WTC11 (cell line): Measurements from ENCODE around the gene NUMBL. TPM values are rescaled to one million over a fixed set of nuclear protein-coding genes. Genes with fewer than 3 reads are reported as not detected.

Experiments
- ATAC-seq: fragments of 200-7000 bp; cut with Tn5 transposase; 2 replicates; pipeline ENCODE4 v1.10.0; 2021; ENCODE audit warnings: mild to moderate bottlenecking, moderate library complexity
- CTCF ChIA-PET: fragments of 300-600 bp; sonication (Branson Sonifier 250); formaldehyde crosslinking; loops from one replicate; lab custom pipeline; 2021; ENCODE audit warnings: antibody characterized with exemption; lab: Charles Lee
- POLR2A ChIA-PET: fragments of 350-600 bp; sonication (Branson Sonifier 250); formaldehyde crosslinking; loops from one replicate; lab custom pipeline; 2021; ENCODE audit warnings: antibody characterized with exemption; lab: Charles Lee
- DNase-seq: peaks from one replicate; pipeline ENCODE4 v3.0.0; 2021; ENCODE audit warnings: low spot score
- H3K27ac Mint-ChIP-seq: 2 replicates; pipeline ENCODE4 v1.8.0; 2021; ENCODE audit warnings: mixed read lengths
- H3K27me3 Mint-ChIP-seq: 2 replicates; pipeline ENCODE4 v1.8.0; 2021; ENCODE audit warnings: low read depth, mild to moderate bottlenecking, moderate library complexity, mixed read lengths
- H3K36me3 Mint-ChIP-seq: 2 replicates; pipeline ENCODE4 v1.8.0; 2021; ENCODE audit warnings: mixed read lengths
- H3K4me1 Mint-ChIP-seq: 2 replicates; pipeline ENCODE4 v1.8.0; 2022; ENCODE audit warnings: mixed read lengths
- H3K4me3 Mint-ChIP-seq: 2 replicates; pipeline ENCODE4 v1.8.0; 2021; ENCODE audit warnings: mild to moderate bottlenecking, moderate library complexity, mixed read lengths
- H3K9me3 Mint-ChIP-seq: 2 replicates; pipeline ENCODE4 v1.8.0; 2021; ENCODE audit warnings: mixed read lengths
- EMX1 ChIP-seq: fragments of 250-450 bp; sonication (Bioruptor Pico); IDR thresholded peaks from 2 replicates; pipeline ENCODE4 v1.8.0; 2021; ENCODE audit warnings: mild to moderate bottlenecking
- FOXK1 ChIP-seq: sonication (generic); formaldehyde crosslinking; IDR thresholded peaks from 2 replicates; pipeline ENCODE4 v1.8.0; 2022; ENCODE audit warnings: mild to moderate bottlenecking, moderate library complexity, missing genetic modification reagents
- GABPB1 ChIP-seq: sonication (generic); formaldehyde crosslinking; IDR thresholded peaks from 2 replicates; pipeline ENCODE4 v1.8.1; 2023; ENCODE audit warnings: mild to moderate bottlenecking, missing genetic modification reagents
- GTF2I ChIP-seq: fragments of 250-450 bp; sonication (Bioruptor Pico); conservative IDR thresholded peaks from 2 replicates; pipeline ENCODE4 v1.4.0; 2021; ENCODE audit warnings: mild to moderate bottlenecking
- JUN ChIP-seq: sonication (generic); formaldehyde crosslinking; IDR thresholded peaks from 2 replicates; pipeline ENCODE4 v1.8.0; 2023; ENCODE audit warnings: mild to moderate bottlenecking, missing genetic modification reagents
- KAT7 ChIP-seq: sonication (generic); formaldehyde crosslinking; IDR thresholded peaks from 2 replicates; pipeline ENCODE4 v1.8.1; 2023; ENCODE audit warnings: missing genetic modification reagents, mild to moderate bottlenecking, borderline replicate concordance
- NR2C2 ChIP-seq: sonication (generic); formaldehyde crosslinking; IDR thresholded peaks from 2 replicates; pipeline ENCODE4 v1.8.0; 2022; ENCODE audit warnings: mild to moderate bottlenecking, missing genetic modification reagents
- total RNA-seq: library from RNA; stranded (reverse); gene quantifications from 3 replicates; pipeline ENCODE4 v1.2.3, GENCODE V29; 2021
- TF ChIP-seq, protein P1 (sequence below): sonication (generic); formaldehyde crosslinking; IDR thresholded peaks from 2 replicates; pipeline ENCODE4 v1.8.0; 2022; ENCODE audit warnings: mild to moderate bottlenecking, missing genetic modification reagents
- TF ChIP-seq, protein P2 (sequence below): sonication (generic); formaldehyde crosslinking; IDR thresholded peaks from 2 replicates; pipeline ENCODE4 v1.8.1; 2023; ENCODE audit warnings: mild to moderate bottlenecking, missing genetic modification reagents
- TF ChIP-seq, protein P3 (sequence below): fragments of 250-450 bp; sonication (Bioruptor Pico); IDR thresholded peaks from 2 replicates; pipeline ENCODE4 v1.9.0; 2021; ENCODE audit warnings: mild to moderate bottlenecking
- TF ChIP-seq, protein P4 (sequence below): sonication (generic); formaldehyde crosslinking; IDR thresholded peaks from 2 replicates; pipeline ENCODE4 v1.8.1; 2022; ENCODE audit warnings: mild to moderate bottlenecking, missing genetic modification reagents, moderate library complexity, borderline replicate concordance
- TF ChIP-seq, protein P5 (sequence below): sonication (generic); formaldehyde crosslinking; IDR thresholded peaks from 2 replicates; pipeline ENCODE4 v1.8.0; 2023; ENCODE audit warnings: mild to moderate bottlenecking, missing genetic modification reagents
- TF ChIP-seq, protein P6 (sequence below): fragments of 250-450 bp; sonication (Bioruptor Pico); IDR thresholded peaks from 2 replicates; pipeline ENCODE4 v1.9.0; 2021; ENCODE audit warnings: mild to moderate bottlenecking, borderline replicate concordance
- TF ChIP-seq, protein P7 (sequence below): fragments of 250-450 bp; sonication (Bioruptor Pico); conservative IDR thresholded peaks from 2 replicates; pipeline ENCODE4 v1.9.0; 2021; ENCODE audit warnings: mild to moderate bottlenecking

The NUMBL gene
- total RNA-seq, 1 experiment from 2014 or later, result 30.3 TPM

DNA sequence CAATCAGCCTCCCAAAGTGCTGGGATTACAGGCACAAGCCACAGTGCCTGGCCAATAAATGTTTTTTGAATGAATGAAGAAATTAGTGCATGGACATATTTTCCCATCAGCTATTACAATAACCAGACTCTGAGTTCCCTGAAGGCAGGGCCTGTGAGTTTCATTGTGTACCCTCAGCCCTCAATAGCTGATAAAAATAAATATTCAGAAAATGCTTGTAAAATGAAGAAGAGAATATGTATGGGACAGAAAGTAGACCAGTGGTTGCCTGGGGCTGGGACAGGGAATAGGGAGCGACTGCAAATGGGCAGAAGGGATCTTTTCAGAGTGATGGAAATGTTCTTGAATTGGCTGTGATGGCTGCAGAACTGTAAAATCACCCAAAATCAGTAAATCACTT lies 28.8 kb downstream of the NUMBL start (continued):
- TF ChIP-seq FOXK1 (CRISPR knock-in tag), result no peak
- TF ChIP-seq, protein P1, sequence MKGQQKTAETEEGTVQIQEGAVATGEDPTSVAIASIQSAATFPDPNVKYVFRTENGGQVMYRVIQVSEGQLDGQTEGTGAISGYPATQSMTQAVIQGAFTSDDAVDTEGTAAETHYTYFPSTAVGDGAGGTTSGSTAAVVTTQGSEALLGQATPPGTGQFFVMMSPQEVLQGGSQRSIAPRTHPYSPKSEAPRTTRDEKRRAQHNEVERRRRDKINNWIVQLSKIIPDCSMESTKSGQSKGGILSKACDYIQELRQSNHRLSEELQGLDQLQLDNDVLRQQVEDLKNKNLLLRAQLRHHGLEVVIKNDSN (CRISPR knock-in tag), result no peak
- TF ChIP-seq GABPB1, result no peak
- no peak for TF ChIP-seq EMX1 (CRISPR knock-in tag)
- TF ChIP-seq, protein P2, sequence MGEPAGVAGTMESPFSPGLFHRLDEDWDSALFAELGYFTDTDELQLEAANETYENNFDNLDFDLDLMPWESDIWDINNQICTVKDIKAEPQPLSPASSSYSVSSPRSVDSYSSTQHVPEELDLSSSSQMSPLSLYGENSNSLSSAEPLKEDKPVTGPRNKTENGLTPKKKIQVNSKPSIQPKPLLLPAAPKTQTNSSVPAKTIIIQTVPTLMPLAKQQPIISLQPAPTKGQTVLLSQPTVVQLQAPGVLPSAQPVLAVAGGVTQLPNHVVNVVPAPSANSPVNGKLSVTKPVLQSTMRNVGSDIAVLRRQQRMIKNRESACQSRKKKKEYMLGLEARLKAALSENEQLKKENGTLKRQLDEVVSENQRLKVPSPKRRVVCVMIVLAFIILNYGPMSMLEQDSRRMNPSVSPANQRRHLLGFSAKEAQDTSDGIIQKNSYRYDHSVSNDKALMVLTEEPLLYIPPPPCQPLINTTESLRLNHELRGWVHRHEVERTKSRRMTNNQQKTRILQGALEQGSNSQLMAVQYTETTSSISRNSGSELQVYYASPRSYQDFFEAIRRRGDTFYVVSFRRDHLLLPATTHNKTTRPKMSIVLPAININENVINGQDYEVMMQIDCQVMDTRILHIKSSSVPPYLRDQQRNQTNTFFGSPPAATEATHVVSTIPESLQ (CRISPR knock-in tag), result no peak
- TF ChIP-seq KAT7 (CRISPR knock-in tag), result no peak
- TF ChIP-seq JUN (CRISPR knock-in tag), result no peak
- TF ChIP-seq, protein P3, sequence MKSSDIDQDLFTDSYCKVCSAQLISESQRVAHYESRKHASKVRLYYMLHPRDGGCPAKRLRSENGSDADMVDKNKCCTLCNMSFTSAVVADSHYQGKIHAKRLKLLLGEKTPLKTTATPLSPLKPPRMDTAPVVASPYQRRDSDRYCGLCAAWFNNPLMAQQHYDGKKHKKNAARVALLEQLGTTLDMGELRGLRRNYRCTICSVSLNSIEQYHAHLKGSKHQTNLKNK (CRISPR knock-in tag), result no peak

DNA sequence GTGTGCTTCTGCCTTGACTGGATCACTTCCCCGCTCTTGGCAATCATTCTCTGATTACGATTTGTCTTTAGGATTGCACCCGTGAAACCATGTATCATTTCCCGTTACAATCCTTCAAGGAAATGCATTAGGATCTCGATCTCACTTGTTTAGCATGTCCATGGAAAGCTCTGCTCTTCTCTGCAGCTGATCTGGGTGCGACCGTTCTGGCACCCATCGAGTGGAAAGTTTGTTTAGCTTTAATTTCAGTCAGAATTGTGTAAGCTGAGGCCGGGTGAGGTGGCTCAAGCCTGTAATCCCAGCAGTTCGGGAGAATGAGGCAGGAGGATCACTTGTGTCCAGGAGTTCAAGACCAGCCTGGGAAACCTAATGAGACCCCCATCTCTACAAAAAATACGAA lies 30.9 kb downstream of the NUMBL start:
- Mint-ChIP-seq H3K9me3 (no peaks in the 10 kb centered on the region), H3K4me3 (no peak overlapping the region), H3K36me3 (no peaks in the 10 kb centered on the region), H3K27me3 (peaks cover 9% of the 10 kb centered on the region), H3K27ac (no peak overlapping the region), H3K4me1 (peaks cover 2% of the 10 kb centered on the region; the same call in 1 of the 2 replicates)
- POLR2A ChIA-PET, result no interaction called here
- CTCF ChIA-PET, result interaction anchor here (1.4 to 2.6 kb wide), 2 partner anchors 25 to 43 kb away, joined by 5 to 14 read pairs; no protein-coding TSS in a partner anchor
- no peak for DNase-seq
- ATAC-seq, result no peak
- TF ChIP-seq, protein P3 (CRISPR knock-in tag), result no peak
- no peak for TF ChIP-seq JUN (CRISPR knock-in tag)
- TF ChIP-seq, protein P4, sequence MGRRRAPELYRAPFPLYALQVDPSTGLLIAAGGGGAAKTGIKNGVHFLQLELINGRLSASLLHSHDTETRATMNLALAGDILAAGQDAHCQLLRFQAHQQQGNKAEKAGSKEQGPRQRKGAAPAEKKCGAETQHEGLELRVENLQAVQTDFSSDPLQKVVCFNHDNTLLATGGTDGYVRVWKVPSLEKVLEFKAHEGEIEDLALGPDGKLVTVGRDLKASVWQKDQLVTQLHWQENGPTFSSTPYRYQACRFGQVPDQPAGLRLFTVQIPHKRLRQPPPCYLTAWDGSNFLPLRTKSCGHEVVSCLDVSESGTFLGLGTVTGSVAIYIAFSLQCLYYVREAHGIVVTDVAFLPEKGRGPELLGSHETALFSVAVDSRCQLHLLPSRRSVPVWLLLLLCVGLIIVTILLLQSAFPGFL, result no peak
- TF ChIP-seq GTF2I, result no peak
- TF ChIP-seq, protein P5, sequence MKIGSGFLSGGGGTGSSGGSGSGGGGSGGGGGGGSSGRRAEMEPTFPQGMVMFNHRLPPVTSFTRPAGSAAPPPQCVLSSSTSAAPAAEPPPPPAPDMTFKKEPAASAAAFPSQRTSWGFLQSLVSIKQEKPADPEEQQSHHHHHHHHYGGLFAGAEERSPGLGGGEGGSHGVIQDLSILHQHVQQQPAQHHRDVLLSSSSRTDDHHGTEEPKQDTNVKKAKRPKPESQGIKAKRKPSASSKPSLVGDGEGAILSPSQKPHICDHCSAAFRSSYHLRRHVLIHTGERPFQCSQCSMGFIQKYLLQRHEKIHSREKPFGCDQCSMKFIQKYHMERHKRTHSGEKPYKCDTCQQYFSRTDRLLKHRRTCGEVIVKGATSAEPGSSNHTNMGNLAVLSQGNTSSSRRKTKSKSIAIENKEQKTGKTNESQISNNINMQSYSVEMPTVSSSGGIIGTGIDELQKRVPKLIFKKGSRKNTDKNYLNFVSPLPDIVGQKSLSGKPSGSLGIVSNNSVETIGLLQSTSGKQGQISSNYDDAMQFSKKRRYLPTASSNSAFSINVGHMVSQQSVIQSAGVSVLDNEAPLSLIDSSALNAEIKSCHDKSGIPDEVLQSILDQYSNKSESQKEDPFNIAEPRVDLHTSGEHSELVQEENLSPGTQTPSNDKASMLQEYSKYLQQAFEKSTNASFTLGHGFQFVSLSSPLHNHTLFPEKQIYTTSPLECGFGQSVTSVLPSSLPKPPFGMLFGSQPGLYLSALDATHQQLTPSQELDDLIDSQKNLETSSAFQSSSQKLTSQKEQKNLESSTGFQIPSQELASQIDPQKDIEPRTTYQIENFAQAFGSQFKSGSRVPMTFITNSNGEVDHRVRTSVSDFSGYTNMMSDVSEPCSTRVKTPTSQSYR (CRISPR knock-in tag), result no peak
- TF ChIP-seq, protein P6, sequence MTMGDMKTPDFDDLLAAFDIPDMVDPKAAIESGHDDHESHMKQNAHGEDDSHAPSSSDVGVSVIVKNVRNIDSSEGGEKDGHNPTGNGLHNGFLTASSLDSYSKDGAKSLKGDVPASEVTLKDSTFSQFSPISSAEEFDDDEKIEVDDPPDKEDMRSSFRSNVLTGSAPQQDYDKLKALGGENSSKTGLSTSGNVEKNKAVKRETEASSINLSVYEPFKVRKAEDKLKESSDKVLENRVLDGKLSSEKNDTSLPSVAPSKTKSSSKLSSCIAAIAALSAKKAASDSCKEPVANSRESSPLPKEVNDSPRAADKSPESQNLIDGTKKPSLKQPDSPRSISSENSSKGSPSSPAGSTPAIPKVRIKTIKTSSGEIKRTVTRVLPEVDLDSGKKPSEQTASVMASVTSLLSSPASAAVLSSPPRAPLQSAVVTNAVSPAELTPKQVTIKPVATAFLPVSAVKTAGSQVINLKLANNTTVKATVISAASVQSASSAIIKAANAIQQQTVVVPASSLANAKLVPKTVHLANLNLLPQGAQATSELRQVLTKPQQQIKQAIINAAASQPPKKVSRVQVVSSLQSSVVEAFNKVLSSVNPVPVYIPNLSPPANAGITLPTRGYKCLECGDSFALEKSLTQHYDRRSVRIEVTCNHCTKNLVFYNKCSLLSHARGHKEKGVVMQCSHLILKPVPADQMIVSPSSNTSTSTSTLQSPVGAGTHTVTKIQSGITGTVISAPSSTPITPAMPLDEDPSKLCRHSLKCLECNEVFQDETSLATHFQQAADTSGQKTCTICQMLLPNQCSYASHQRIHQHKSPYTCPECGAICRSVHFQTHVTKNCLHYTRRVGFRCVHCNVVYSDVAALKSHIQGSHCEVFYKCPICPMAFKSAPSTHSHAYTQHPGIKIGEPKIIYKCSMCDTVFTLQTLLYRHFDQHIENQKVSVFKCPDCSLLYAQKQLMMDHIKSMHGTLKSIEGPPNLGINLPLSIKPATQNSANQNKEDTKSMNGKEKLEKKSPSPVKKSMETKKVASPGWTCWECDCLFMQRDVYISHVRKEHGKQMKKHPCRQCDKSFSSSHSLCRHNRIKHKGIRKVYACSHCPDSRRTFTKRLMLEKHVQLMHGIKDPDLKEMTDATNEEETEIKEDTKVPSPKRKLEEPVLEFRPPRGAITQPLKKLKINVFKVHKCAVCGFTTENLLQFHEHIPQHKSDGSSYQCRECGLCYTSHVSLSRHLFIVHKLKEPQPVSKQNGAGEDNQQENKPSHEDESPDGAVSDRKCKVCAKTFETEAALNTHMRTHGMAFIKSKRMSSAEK (CRISPR knock-in tag), result no peak
- TF ChIP-seq, protein P2 (CRISPR knock-in tag), result no peak
- TF ChIP-seq NR2C2 (CRISPR knock-in tag), result no peak
- TF ChIP-seq, protein P7, sequence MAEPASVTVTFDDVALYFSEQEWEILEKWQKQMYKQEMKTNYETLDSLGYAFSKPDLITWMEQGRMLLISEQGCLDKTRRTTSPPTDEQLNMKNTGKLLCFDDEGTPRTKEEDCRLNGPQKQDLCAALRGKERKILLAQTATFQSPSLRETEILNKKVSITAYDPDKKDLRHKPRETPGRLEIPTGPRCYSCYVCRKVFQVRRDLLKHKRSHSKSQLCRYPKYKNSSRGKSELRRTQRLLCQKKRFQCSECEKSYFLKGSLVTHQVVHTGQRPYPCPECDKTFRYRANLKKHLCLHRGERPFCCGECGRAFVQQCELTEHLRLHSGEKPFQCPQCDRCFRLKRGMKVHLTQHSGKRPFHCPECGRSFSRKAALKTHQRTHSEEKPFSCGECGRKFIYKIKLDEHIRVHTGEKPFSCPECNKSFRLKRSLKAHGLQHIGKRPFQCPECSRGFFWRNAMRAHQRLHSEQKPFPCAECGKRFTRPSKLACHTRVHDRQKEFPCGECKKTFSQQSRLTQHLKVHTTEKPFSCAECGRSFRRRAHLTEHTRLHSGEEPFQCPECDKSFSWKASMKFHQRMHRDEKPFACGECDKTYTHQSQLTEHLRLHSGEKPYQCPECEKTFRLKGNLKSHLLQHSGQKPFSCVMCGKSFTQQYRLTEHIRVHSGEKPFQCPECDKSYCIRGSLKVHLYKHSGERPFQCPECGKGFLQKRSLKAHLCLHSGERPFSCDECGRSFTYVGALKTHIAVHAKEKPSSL (CRISPR knock-in tag), result no peak
